Thymus (tissue), 11 donors: ENCODE measurements around the gene CAMK2N1. TPM values are rescaled to one million over a fixed set of nuclear protein-coding genes. Genes with fewer than 3 reads are reported as not detected.

Experiments used
- DNase-seq, 9 donors: peaks; one replicate each; pipeline ENCODE4 v3.0.0-alpha.2; 2013; ENCODE audit warnings: low spot score in 9 of 9, low read depth in 6 of 9, missing footprints in 1 of 9
- H3K27ac ChIP-seq, 2 donors: one replicate each; pipeline ENCODE4 v1.5.1; 2013; ENCODE audit warnings: control low read depth in 1 of 2, low read depth in 1 of 2, low read length in 1 of 2, mild to moderate bottlenecking in 1 of 2, moderate library complexity in 1 of 2
- H3K27me3 ChIP-seq, 2 donors: one replicate each; pipeline ENCODE4 v1.5.1; 2013; ENCODE audit warnings: low read length in 1 of 2; ENCODE audit not compliant: control insufficient read depth in 2 of 2, insufficient read depth in 1 of 2
- H3K36me3 ChIP-seq, 2 donors: one replicate each; pipeline ENCODE4 v1.5.1; 2013; ENCODE audit warnings: low read length in 1 of 2, mild to moderate bottlenecking in 1 of 2, moderate library complexity in 1 of 2; ENCODE audit not compliant: control insufficient read depth in 2 of 2, insufficient read depth in 2 of 2
- H3K4me1 ChIP-seq, 2 donors: one replicate each; pipeline ENCODE4 v1.5.1; 2013; ENCODE audit warnings: low read length in 2 of 2; ENCODE audit not compliant: control insufficient read depth in 2 of 2, insufficient read depth in 2 of 2
- H3K4me3 ChIP-seq, 2 donors: one replicate each; pipeline ENCODE4 v1.5.1; 2013; ENCODE audit warnings: low read length in 2 of 2, control low read depth in 1 of 2, mild to moderate bottlenecking in 1 of 2
- H3K9me3 ChIP-seq, 2 donors: one replicate each; pipeline ENCODE4 v1.5.1; 2013; ENCODE audit warnings: low read length in 1 of 2, mild to moderate bottlenecking in 1 of 2; ENCODE audit not compliant: control insufficient read depth in 2 of 2, insufficient read depth in 1 of 2
- WGBS: extraction: QIAGEN DNeasy Blood & Tissue Kit; methylation state at CpG from one replicate; pipeline ENCODE4 v1.1.7; 2013; 5-methylcytosine and 5-hydroxymethylcytosine counted together
- polyA plus RNA-seq: library from polyadenylated mRNA; stranded (reverse); fragments of 200-250 nt; gene quantifications from one replicate; pipeline ENCODE4 v1.2.3, GENCODE V29; 2013
- total RNA-seq: library from RNA; stranded (reverse); fragments of 120-200 nt; gene quantifications from one replicate; pipeline ENCODE4 v1.2.4, GENCODE V29; 2013
- donor health status: healthy.

CAMK2N1 gene
- total and polyA plus RNA-seq, 2 donors, result 0.42 to 11.1 TPM

DNA sequence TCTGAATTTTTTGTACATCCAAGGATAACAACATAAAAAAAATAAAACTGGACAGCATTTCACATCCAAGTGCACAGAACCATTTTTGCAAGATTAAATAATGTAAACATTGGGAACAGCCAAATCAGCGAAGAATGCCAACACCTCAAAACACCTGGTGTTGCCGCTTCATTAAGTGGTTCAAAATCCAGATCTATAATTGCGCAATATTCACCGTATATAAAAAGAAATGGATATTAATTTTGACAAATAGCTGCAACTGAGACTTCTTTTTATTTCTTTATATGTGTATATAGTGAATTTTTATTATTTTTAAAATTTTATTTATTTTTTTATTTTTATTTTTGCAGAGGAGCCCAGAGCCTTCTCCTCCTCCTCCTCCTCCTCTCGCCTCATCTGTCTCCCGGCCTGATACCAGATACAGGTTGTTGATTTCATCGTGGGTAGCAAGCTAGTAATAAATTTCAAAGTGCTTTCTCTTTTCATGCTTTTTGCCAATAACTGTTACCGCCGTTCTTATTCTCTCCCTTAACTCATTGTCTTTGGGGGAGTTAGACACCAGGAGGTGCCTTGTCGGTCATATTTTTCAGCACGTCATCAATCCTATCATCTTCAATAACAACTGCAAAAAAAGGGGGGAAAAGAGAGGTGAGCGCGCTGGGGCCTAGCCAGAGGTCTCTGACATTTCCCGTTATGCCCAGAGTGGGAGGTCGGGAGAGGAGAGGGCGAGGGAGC, 2.7 kb downstream of the CAMK2N1 start:
- H3K9me3 ChIP-seq, result no peaks in the 10 kb centered on the region
- H3K27me3 ChIP-seq, result peaks cover 69 to 85% of the 10 kb centered on the region in 2 donors
- peaks cover 0 to 2% of the 10 kb centered on the region in 2 donors for H3K4me1 ChIP-seq
- no peak for DNase-seq
- no peak overlapping the region for H3K27ac ChIP-seq
- H3K36me3 ChIP-seq, result no peaks in the 10 kb centered on the region
- H3K4me3 ChIP-seq, result no peak overlapping the region
- WGBS, result 39% methylated on average over 16 of the region's 16 CpGs

DNA sequence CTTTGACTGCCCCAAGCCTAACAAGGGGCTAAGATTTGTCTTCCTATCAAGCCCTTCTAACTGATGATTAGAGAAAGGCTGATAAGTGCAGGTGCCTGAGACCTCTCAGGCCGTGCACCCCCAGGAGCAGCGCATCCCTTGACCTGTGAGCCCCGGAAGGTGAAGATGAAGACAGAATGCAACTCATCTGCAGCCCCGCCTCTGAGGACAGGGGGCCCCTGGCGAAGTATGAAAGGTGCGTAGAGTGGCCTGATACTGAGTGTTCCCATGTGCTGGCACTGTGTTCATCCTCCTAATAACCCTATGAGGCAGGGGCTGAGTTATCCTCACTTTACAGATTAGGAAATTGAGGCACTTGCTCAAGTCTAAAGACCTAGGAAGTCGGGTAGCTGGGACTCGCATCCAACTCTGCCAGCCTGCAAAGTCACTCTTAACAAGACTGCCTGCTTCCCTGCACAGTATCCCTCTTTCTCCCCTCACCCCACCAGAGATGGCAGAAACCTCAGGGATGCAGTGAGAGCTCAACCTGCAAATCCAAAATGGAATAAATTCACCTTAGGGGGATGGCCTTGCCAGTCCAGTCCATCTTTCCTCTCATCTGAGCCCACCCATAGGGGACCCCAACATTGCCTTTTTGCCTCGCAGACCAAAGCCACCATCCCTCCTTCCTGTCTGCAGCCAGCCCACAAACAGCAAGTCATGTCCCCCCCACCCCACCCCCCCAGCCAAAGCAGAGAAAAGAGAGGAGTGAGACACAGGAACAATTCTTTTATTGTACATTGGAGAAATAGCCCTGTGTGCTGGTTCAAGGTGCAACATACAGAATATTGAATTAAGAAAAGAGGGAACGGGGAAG, 4.1 kb downstream of the CAMK2N1 start:
- WGBS, result 47% methylated on average over 10 of the region's 10 CpGs
- no peaks in the 10 kb centered on the region for H3K9me3 ChIP-seq
- H3K4me3 ChIP-seq, result no peak overlapping the region
- DNase-seq, result no peak
- H3K27ac ChIP-seq, result no peak overlapping the region
- peaks cover 0 to 2% of the 10 kb centered on the region in 2 donors for H3K4me1 ChIP-seq
- peaks cover 69 to 85% of the 10 kb centered on the region in 2 donors for H3K27me3 ChIP-seq
- no peaks in the 10 kb centered on the region for H3K36me3 ChIP-seq

DNA sequence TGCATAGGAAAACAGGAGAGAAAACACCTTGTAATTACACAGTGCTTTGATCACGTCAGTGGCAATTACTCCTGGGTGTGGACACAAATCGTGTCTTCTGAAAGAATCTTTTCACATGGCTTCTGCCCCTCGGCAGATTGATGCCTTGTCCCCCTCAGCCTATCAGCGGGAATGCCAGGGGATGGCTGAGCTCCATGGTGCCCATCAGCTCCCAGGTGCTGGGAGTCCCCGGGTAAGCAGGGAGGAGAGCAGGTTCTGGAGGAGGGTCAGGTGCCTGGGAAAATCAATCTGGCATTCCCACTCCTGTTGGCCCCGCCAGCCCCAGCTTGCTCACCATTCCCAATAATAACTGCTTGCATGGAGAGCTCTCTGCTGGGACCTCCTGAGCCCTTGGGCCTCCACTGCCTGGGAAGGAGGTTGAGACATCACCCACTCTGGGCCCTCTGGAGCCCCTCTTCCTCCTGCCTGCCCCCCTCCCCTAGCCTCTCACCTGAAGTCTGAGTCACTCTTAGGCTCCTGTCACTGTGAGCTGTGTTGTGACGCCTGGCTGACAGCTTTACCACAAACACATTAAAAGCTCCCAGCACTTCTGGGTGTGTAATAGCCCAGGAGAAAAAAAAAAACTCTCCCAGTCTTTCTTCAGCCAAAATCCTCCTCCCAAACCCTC, 4.9 kb downstream of the CAMK2N1 start:
- Histone ChIP-seq H3K27me3 (peaks cover 69 to 85% of the 10 kb centered on the region in 2 donors), H3K4me1 (no peaks in the 10 kb centered on the region), H3K9me3 (no peaks in the 10 kb centered on the region), H3K36me3 (no peaks in the 10 kb centered on the region), H3K27ac (no peak overlapping the region), H3K4me3 (no peak overlapping the region)
- no peak for DNase-seq
- WGBS, result 55% methylated on average over 7 of the region's 7 CpGs

DNA sequence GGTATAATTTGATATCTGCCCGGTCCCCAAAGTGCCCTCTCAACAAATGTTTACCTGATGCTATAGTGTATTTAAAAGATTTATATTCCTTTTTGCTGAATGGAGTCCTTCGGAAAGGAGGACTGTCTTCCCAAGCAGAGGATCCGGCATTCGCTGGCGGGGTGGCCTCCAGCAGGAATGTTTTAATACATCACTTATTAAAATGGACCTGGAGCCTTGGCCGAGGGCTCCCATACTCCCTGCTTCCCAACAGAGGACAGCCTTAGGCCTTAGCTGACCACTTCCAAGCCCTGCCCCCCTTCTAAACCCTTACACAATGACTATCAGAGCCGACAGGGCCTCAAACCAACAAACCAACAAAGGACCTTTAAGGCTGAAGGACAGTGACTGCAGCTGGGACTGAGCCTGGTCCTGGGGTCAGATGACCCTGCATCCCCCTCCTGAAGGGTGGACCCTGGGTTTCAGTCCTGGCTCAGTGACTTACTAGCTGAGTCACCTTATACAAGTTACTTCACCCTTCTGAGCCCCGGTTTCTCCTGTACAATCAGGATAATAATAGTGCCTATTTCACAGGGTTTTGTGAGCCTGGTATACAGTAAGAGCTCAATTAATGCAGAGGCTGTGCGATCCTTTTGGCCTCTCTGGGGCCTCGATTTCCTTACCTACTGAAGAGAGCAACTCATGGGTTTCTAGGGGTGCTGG, 5.6 kb downstream of the CAMK2N1 start:
- 88% methylated on average over 10 of the region's 10 CpGs for WGBS
- no peak for DNase-seq
- H3K36me3 ChIP-seq, result no peaks in the 10 kb centered on the region
- H3K27me3 ChIP-seq, result peaks cover 70 to 87% of the 10 kb centered on the region in 2 donors
- no peak overlapping the region for H3K4me3 ChIP-seq
- H3K27ac ChIP-seq, result no peak overlapping the region
- no peaks in the 10 kb centered on the region for H3K4me1 ChIP-seq
- H3K9me3 ChIP-seq, result no peaks in the 10 kb centered on the region

DNA sequence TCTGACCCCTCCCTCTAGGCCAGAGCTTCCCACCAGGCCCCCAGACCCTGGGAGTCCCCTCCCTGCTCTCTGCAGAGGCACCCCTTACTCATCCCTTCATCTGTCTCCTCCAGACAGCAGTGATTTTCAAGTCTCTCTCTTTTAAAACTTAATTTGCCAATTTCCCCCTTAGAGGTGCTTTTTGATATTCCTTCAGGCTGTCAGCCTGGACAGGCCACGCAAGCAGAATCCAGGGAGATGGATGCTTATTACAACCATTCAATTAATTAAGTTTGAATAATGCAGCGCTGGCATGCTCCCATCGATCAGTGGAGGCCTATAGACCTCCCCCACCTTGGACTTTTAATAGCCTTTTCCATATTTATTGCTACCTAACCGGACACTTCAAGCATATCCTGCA, 6.2 kb downstream of the CAMK2N1 start:
- Histone ChIP-seq H3K27me3 (peaks cover 64 to 89% of the 10 kb centered on the region in 2 donors), H3K9me3 (no peaks in the 10 kb centered on the region), H3K4me1 (no peaks in the 10 kb centered on the region), H3K36me3 (no peaks in the 10 kb centered on the region), H3K27ac (no peak overlapping the region), H3K4me3 (no peak overlapping the region)
- 90% methylated on average over 4 of the region's 4 CpGs for WGBS
- no peak for DNase-seq

DNA sequence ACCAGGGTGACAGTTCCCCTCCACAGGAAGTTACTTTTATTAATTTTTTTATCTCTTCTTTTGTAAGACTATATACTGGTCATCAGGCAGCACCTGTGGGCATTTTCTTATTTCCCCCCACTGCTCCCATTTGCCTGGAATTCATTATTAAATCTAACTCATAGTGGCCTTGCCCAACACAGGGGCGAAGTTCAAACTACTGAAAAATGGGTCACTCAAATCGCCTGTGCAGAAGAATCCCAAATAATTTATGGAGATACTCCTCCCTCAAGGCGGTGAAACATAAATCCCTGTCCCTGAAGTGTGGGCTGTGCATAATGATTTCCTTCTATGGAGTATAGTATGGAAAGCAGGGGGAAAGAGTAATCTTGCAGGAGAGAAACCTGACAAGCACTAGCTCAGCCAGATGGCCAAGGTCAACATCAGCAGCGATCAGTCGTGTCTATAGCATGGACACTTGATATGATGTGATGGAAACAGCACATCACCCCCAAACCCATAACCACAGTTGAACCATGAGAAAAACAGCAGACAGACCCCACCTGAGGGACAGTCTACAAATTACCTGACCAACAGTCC, 7.9 kb downstream of the CAMK2N1 start:
- Histone ChIP-seq H3K27me3 (peaks cover 50 to 87% of the 10 kb centered on the region in 2 donors), H3K4me1 (no peaks in the 10 kb centered on the region), H3K4me3 (no peak overlapping the region), H3K9me3 (no peaks in the 10 kb centered on the region), H3K36me3 (no peaks in the 10 kb centered on the region), H3K27ac (no peak overlapping the region)
- WGBS, result 92% methylated on average over 5 of the region's 5 CpGs
- DNase-seq, result no peak

DNA sequence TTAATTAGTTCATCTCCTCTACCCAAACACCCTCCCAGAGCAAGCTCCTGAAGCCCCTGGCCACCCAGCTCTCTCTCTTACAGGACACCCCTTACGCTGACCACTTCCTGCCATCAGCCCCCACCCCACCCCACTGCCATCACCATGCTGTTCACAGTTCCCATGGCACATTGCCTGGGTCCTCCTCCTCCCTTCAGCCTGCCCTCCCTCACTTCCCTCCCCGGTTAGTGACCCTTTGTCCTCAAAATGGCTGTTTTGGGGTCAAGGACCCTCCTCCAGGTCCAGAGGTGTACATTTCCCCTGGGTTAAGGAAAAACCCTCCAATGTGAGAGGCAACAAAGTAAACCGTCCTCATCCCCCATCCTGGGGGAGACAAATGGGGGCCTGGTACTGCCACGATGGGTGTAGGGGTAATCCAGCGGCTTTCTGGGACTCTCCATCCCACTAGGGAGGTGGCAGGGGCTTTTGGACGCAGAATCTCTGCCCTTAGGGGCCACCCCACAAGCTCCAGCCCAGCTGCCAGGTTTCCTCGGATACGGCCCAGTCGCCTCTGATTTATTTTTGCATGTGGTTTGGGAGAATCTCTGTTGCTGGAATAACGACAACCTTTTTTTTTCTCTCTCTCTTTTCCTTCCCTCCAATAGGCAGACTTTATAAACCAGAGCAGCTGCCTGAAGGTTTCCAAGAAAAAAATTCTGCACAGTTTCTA, 8.5 kb downstream of the CAMK2N1 start:
- Histone ChIP-seq H3K4me1 (no peaks in the 10 kb centered on the region), H3K9me3 (no peaks in the 10 kb centered on the region), H3K36me3 (no peaks in the 10 kb centered on the region), H3K4me3 (no peak overlapping the region), H3K27ac (no peak overlapping the region), H3K27me3 (peaks cover 47 to 87% of the 10 kb centered on the region in 2 donors)
- no peak for DNase-seq
- 70% methylated on average over 10 of the region's 10 CpGs for WGBS
